GM12865 (cell line): ENCODE results near the gene SORCS3.

Experiments used
- DNase-seq: peaks from one replicate; pipeline ENCODE4 v3.0.0; 2010; ENCODE audit warnings: low read depth
- H3K4me3 ChIP-seq: 2 replicates; pipeline ENCODE4 v1.5.1; 2011; ENCODE audit warnings: mild to moderate bottlenecking, low read depth, low read length, control low read depth
- TF ChIP-seq, protein P1 (sequence below): IDR thresholded peaks from 2 replicates; pipeline ENCODE4 v1.5.1; 2011; ENCODE audit warnings: low read length, control low read depth, low read depth, inconsistent platforms; ENCODE audit not compliant: insufficient read depth; ENCODE audit errors: missing control alignments

The SORCS3 gene

GRCh38 chr10:104928734-104929133, 287.6 kb downstream of the SORCS3 start:
- H3K4me3 ChIP-seq, result no peak overlapping the region
- DNase-seq, result no peak
- TF ChIP-seq, protein P1, sequence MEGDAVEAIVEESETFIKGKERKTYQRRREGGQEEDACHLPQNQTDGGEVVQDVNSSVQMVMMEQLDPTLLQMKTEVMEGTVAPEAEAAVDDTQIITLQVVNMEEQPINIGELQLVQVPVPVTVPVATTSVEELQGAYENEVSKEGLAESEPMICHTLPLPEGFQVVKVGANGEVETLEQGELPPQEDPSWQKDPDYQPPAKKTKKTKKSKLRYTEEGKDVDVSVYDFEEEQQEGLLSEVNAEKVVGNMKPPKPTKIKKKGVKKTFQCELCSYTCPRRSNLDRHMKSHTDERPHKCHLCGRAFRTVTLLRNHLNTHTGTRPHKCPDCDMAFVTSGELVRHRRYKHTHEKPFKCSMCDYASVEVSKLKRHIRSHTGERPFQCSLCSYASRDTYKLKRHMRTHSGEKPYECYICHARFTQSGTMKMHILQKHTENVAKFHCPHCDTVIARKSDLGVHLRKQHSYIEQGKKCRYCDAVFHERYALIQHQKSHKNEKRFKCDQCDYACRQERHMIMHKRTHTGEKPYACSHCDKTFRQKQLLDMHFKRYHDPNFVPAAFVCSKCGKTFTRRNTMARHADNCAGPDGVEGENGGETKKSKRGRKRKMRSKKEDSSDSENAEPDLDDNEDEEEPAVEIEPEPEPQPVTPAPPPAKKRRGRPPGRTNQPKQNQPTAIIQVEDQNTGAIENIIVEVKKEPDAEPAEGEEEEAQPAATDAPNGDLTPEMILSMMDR, result no peak

- TF ChIP-seq, protein P1, result no peak
Observed at GRCh38 chr10:104931612-104932134, 290.6 kb downstream of the SORCS3 start.

GRCh38 chr10:104935656-104936055, 294.6 kb downstream of the SORCS3 start:
- DNase-seq, result no peak
- no peak overlapping the region for H3K4me3 ChIP-seq
- TF ChIP-seq, protein P1, result no peak

More at GRCh38 chr10:104931612-104932134, 290.6 kb downstream of the SORCS3 start:
- no peak overlapping the region for H3K4me3 ChIP-seq
- DNase-seq, result no peak

- no peak for DNase-seq
- no peak overlapping the region for H3K4me3 ChIP-seq
- TF ChIP-seq, protein P1, result no peak
Observed at GRCh38 chr10:104937567-104937966, 296.5 kb downstream of the SORCS3 start.

GRCh38 chr10:104938031-104938430, 296.9 kb downstream of the SORCS3 start:
- no peak overlapping the region for H3K4me3 ChIP-seq
- no peak for DNase-seq
- TF ChIP-seq, protein P1, result no peak

- TF ChIP-seq, protein P1, result no peak
- H3K4me3 ChIP-seq, result no peak overlapping the region
- DNase-seq, result no peak
Observed at GRCh38 chr10:104941662-104942061, 300.6 kb downstream of the SORCS3 start.

GRCh38 chr10:104947314-104947713, 306.2 kb downstream of the SORCS3 start:
- no peak for DNase-seq
- no peak overlapping the region for H3K4me3 ChIP-seq
- TF ChIP-seq, protein P1, result no peak
